Measurements from ENCODE around the gene HDAC1. TPM values are rescaled to one million over a fixed set of nuclear protein-coding genes. Genes with fewer than 3 reads are reported as not detected.
A peak's percentile ranks its signal among the peaks of the same experiment; 100 is the strongest.

HDAC1 gene
- total and polyA plus RNA-seq, 2 of the 13 experiments (the other 11 are each of a cell fraction or from before 2014, with no cell fraction given): 93.5 to 189 TPM

GRCh38 chr1:32351399-32352238 lies 59.7 kb downstream of the HDAC1 start (continued):
- no peak for TF ChIP-seq ZNF652 (CRISPR knock-in tag; IDR thresholded peaks at IDR 0.05; ENCODE audit: borderline replicate concordance, low read depth)
- 0 out of 2 replicates have a peak, but pooled peaks have one; percentile 28 for TF ChIP-seq CSRNP2 (CRISPR knock-in tag; conservative IDR thresholded peaks at IDR 0.05; ENCODE audit: low read depth)
- TF ChIP-seq ZNF670 (CRISPR knock-in tag; IDR thresholded peaks at IDR 0.05; ENCODE audit: borderline replicate concordance): no peak
- TF ChIP-seq MXD1 (CRISPR knock-in tag; IDR thresholded peaks at IDR 0.05): no peak; the same call in 1 of the 2 replicates
- TF ChIP-seq ATAD3A (CRISPR knock-in tag; IDR thresholded peaks at IDR 0.05): no peak
- peak; percentile 63 for TF ChIP-seq SAP130 (CRISPR knock-in tag; IDR thresholded peaks at IDR 0.05; ENCODE audit: low read depth)
- TF ChIP-seq EEA1 (CRISPR knock-in tag; IDR thresholded peaks at IDR 0.05; ENCODE audit: borderline replicate concordance): no peak
- no peak for TF ChIP-seq ZNF432 (CRISPR knock-in tag; IDR thresholded peaks at IDR 0.05; ENCODE audit: borderline replicate concordance)
- TF ChIP-seq EZH2 (conservative IDR thresholded peaks at IDR 0.05; ENCODE audit: low read depth, low read length): no peak
- TF ChIP-seq HBP1 (CRISPR knock-in tag; IDR thresholded peaks at IDR 0.05; ENCODE audit: low read depth): peak; percentile 74; the same call in 1 of the 2 replicates
- TF ChIP-seq ZFP62 (CRISPR knock-in tag; IDR thresholded peaks at IDR 0.05): no peak
- TF ChIP-seq TEF (CRISPR knock-in tag; IDR thresholded peaks at IDR 0.05): no peak
- TF ChIP-seq SP140L (CRISPR knock-in tag; IDR thresholded peaks at IDR 0.05; ENCODE audit: borderline replicate concordance): no peak
- TF ChIP-seq ZBTB40 (IDR thresholded peaks at IDR 0.05): no peak
- no peak; the same call in 1 of the 2 replicates for TF ChIP-seq ZBTB40 (CRISPR knock-in tag; IDR thresholded peaks at IDR 0.05)
- TF ChIP-seq TCF7L2 (IDR thresholded peaks at IDR 0.05; ENCODE audit: low read depth, low read length): no peak

Data from HepG2 (cell line).